ENCODE measurements around the gene EPN3.

- TF ChIP-seq POLR2A (IDR thresholded peaks at IDR 0.05; ENCODE audit: low read depth): no peak
- no peak for TF ChIP-seq CTCF (IDR thresholded peaks at IDR 0.05)
- peak in 1 of 2 donors; percentile 19 for TF ChIP-seq POLR2AphosphoS5 (IDR thresholded peaks at IDR 0.05)
- TF ChIP-seq EP300 (IDR thresholded peaks at IDR 0.05): no peak
Measured at GRCh38 chr17:50514936-50515702, 17.4 kb upstream of the EPN3 start.
